Measurements from ENCODE around the gene SPATA31D1. TPM values are rescaled to one million over a fixed set of nuclear protein-coding genes. Genes with fewer than 3 reads are reported as not detected.

SPATA31D1 gene
- total RNA-seq, 1 experiment from 2014 or later: not detected

DNA sequence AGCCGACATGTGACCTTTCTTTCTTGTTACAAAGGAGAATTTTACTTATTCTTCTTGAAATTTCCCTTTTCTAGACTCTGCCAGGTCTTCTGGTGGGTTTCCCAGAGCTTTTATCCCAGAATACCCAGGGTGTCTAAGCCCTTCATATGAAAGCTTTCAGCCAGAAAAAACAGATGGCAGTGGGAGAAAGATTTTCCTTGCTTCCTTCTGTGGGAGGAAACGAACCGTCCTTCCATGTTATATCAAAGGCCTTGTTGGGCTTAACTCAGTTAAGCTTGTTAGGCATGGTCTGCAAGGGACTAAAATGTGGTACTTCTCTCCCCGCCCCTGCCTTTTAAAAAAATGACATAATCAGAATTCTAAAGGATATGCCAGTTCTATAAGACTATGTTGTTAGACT lies 47.5 kb downstream of the SPATA31D1 start:
- POLR2A ChIA-PET: no interaction called here
- Histone ChIP-seq H3K9me2 (ENCODE audit: insufficient read depth) (no peaks in the 10 kb centered on the region), H3K4me3 (replicated peaks in 1 of 2; ENCODE audit: low read depth in 1 of 2, low read length in 2 of 2) (no peak overlapping the region), H4K20me1 (ENCODE audit: insufficient read depth) (no peaks in the 10 kb centered on the region), H3K27me3 (ENCODE audit: insufficient read depth, low read length) (no peaks in the 10 kb centered on the region), H2AFZ (ENCODE audit: low read depth, low read length, poor library complexity, severe bottlenecking) (no peak overlapping the region), H3K9ac (ENCODE audit: low read length) (no peak overlapping the region), H3K79me2 (ENCODE audit: insufficient read depth, low read length) (no peaks in the 10 kb centered on the region), H3K9me3 (ENCODE audit: control insufficient read depth in 1 of 2, insufficient read depth in 1 of 2, low read depth in 1 of 2, low read length in 2 of 2) (no peaks in the 10 kb centered on the region), H3K4me1 (ENCODE audit: control insufficient read depth in 1 of 2, insufficient read depth in 2 of 2, low read length in 2 of 2) (peaks cover 3 to 7% of the 10 kb centered on the region in 2 experiments; a peak in 2 of 4 replicates), H3K4me2 (ENCODE audit: low read length) (no peak overlapping the region), H3K27ac (ENCODE audit: low read depth, low read length) (no peak overlapping the region), H3K36me3 (ENCODE audit: control insufficient read depth in 1 of 2, insufficient read depth in 2 of 2, low read length in 2 of 2) (no peaks in the 10 kb centered on the region)
- no peak for DNase-seq (ENCODE audit: low read depth, low spot score)
- CTCF ChIA-PET: no interaction called here
- ATAC-seq: no peak
- RAD21 ChIA-PET (ENCODE audit: low non-redundant PET in 1 of 2, low total read pairs in 2 of 2, uncharacterized antibody in 2 of 2, unreplicated experiment in 2 of 2): no interaction called here
- intact Hi-C loops (cut with micrococcal nuclease): loop anchor here (5.0 kb wide), 1 partner anchor 811 kb away; no protein-coding TSS in a partner anchor
- no peak for TF ChIP-seq ZFX (IDR thresholded peaks at IDR 0.05)
- no peak for TF ChIP-seq ATF3 (IDR thresholded peaks at IDR 0.05)
- TF ChIP-seq CEBPB (IDR thresholded peaks at IDR 0.05; ENCODE audit: low read depth): no peak
- BruUV-seq (replicated peaks): no TSS peak

GRCh38 chr9:82037126-82037525 lies 48.6 kb downstream of the SPATA31D1 start:
- Histone ChIP-seq H3K79me2 (ENCODE audit: insufficient read depth, low read length) (no peaks in the 10 kb centered on the region), H4K20me1 (ENCODE audit: insufficient read depth) (no peaks in the 10 kb centered on the region), H3K4me1 (ENCODE audit: control insufficient read depth in 1 of 2, insufficient read depth in 2 of 2, low read length in 2 of 2) (no peaks in the 10 kb centered on the region), H3K9ac (ENCODE audit: low read length) (no peak overlapping the region), H3K9me2 (ENCODE audit: insufficient read depth) (no peaks in the 10 kb centered on the region), H3K27ac (ENCODE audit: low read depth, low read length) (no peak overlapping the region), H2AFZ (ENCODE audit: low read depth, low read length, poor library complexity, severe bottlenecking) (no peak overlapping the region), H3K4me2 (ENCODE audit: low read length) (no peak overlapping the region), H3K4me3 (replicated peaks in 1 of 2; ENCODE audit: low read depth in 1 of 2, low read length in 2 of 2) (no peak overlapping the region), H3K27me3 (ENCODE audit: insufficient read depth, low read length) (no peaks in the 10 kb centered on the region), H3K36me3 (ENCODE audit: control insufficient read depth in 1 of 2, insufficient read depth in 2 of 2, low read length in 2 of 2) (no peaks in the 10 kb centered on the region), H3K9me3 (ENCODE audit: control insufficient read depth in 1 of 2, insufficient read depth in 1 of 2, low read depth in 1 of 2, low read length in 2 of 2) (no peaks in the 10 kb centered on the region)
- ATAC-seq (no peak), DNase-seq (ENCODE audit: low read depth, low spot score) (no peak)
- intact Hi-C loops (cut with micrococcal nuclease): loop anchor here (5.0 kb wide), 1 partner anchor 810 kb away; no protein-coding TSS in a partner anchor
- ChIA-PET POLR2A (no interaction called here), RAD21 (ENCODE audit: low non-redundant PET in 1 of 2, low total read pairs in 2 of 2, uncharacterized antibody in 2 of 2, unreplicated experiment in 2 of 2) (no interaction called here), CTCF (no interaction called here)
- no TSS peak for BruUV-seq (replicated peaks)
- TF ChIP-seq SRF (IDR thresholded peaks at IDR 0.05; ENCODE audit: low read depth) (no peak), FOSL1 (IDR thresholded peaks at IDR 0.05; ENCODE audit: low read depth) (no peak), JUND (IDR thresholded peaks at IDR 0.05) (no peak), ZBTB33 (IDR thresholded peaks at IDR 0.05; ENCODE audit: extremely low read depth, insufficient replicate concordance, low read length) (no peak), ATF3 (IDR thresholded peaks at IDR 0.05) (no peak), EZH2 (IDR thresholded peaks at IDR 0.05) (no peak), CTCF (IDR thresholded peaks at IDR 0.05 in 2 of 3, conservative IDR thresholded peaks at IDR 0.05 in 1 of 3; ENCODE audit: borderline replicate concordance in 1 of 3, insufficient read depth in 1 of 3, low read depth in 2 of 3, low read length in 2 of 3) (no peak), SIN3A (IDR thresholded peaks at IDR 0.05; ENCODE audit: low read depth) (no peak), EGR1 (IDR thresholded peaks at IDR 0.05; ENCODE audit: low read depth) (no peak), SP1 (IDR thresholded peaks at IDR 0.05; ENCODE audit: low read depth) (no peak), POLR2A (IDR thresholded peaks at IDR 0.05; ENCODE audit: borderline replicate concordance, extremely low read depth, insufficient read depth, insufficient read length) (no peak), ZFX (IDR thresholded peaks at IDR 0.05) (no peak)
- TF ChIP-seq, protein P1, sequence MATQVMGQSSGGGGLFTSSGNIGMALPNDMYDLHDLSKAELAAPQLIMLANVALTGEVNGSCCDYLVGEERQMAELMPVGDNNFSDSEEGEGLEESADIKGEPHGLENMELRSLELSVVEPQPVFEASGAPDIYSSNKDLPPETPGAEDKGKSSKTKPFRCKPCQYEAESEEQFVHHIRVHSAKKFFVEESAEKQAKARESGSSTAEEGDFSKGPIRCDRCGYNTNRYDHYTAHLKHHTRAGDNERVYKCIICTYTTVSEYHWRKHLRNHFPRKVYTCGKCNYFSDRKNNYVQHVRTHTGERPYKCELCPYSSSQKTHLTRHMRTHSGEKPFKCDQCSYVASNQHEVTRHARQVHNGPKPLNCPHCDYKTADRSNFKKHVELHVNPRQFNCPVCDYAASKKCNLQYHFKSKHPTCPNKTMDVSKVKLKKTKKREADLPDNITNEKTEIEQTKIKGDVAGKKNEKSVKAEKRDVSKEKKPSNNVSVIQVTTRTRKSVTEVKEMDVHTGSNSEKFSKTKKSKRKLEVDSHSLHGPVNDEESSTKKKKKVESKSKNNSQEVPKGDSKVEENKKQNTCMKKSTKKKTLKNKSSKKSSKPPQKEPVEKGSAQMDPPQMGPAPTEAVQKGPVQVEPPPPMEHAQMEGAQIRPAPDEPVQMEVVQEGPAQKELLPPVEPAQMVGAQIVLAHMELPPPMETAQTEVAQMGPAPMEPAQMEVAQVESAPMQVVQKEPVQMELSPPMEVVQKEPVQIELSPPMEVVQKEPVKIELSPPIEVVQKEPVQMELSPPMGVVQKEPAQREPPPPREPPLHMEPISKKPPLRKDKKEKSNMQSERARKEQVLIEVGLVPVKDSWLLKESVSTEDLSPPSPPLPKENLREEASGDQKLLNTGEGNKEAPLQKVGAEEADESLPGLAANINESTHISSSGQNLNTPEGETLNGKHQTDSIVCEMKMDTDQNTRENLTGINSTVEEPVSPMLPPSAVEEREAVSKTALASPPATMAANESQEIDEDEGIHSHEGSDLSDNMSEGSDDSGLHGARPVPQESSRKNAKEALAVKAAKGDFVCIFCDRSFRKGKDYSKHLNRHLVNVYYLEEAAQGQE (IDR thresholded peaks at IDR 0.05; ENCODE audit: low read depth): no peak

All from HCT116 (cell line).